Activated CD8-positive, alpha-beta memory T cell treated with anti-CD3 and anti-CD28 coated beads for 4 hours (primary cell): ENCODE results near the gene EML3.
"Not testable (repeated sequence)": the region's sequence is repeated elsewhere in the genome, so short reads cannot be mapped to it uniquely, and the experiment has no call there.

ENCODE experiments used
- DNase-seq, 2 donors: peaks; one replicate each; pipeline ENCODE4 v3.0.0-alpha.2; 2020; ENCODE audit warnings: low read depth in 2 of 2

The EML3 gene

DNA sequence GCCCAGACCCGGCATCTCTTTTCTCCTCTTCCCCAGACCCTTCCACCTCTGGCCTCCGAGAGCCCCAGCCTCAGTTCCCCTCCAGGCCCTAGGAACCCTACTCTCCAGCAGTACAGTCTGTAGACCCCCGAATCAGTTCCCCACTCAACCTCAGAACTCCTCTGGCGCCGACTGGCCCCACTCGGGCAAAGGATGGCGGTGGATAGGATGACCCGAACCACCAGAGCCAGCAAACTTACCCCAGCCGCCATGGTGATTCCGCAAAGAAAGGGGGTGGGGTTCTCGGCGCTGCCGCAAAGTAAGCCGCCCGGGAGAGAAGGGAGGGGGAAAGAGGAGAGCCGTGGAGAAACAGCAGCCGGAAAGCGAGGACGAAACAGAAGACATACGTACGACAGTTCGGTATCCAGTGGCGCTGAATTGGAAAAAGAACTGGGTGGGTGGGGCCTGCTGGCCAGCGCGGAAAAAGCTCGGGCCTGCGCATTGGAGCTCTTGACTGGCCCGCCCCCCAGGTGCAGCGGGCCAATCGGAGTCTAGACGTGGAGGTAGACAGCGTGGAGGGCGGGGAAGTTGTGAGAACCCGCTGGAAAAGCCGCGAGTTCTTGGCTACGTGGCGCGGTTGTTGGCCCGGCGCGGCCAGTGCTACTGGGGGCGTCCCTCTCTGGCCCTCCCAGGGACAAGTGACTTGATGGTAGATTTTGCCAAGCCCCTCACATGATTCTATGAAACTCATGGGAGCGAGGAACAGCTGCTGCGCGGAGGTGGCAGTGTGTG, 38.8 kb downstream of the EML3 start, which contains the start of gene EEF1G:
EEF1G (minus strand) TSS at position 300 of the 771 bp plus-strand sequence; CDS start at position 251, 49 bp downstream.
- peak; percentile 94 to 97 for DNase-seq

DNA sequence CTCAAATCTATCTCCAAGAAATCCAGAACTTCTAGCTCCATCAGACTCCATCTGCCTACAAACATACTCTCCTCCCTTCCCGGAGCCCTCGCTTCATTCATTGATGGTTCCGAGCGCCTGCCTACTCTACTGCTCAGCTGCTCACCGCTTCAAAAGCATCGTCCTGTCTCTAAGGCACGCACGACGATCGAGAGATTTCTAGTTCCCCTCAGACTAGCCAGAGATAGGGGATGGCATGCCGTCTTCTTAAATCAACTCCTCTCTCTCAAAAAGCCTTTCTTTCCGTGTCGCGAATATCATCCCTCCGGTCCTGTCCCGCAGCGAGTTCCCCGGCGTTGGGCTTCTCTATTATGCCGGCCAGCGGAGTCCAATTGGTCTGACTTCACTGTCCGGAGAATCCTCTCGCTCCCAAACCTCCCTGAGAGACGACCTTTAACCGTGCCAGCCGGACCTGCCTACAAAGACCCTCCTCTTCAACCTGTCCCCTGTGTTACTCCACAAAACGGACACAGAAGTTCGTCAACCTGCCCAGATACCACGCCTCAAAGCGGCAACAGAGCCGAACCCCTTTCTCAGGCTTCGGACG, 39.5 kb downstream of the EML3 start:
- no peak for DNase-seq

DNA sequence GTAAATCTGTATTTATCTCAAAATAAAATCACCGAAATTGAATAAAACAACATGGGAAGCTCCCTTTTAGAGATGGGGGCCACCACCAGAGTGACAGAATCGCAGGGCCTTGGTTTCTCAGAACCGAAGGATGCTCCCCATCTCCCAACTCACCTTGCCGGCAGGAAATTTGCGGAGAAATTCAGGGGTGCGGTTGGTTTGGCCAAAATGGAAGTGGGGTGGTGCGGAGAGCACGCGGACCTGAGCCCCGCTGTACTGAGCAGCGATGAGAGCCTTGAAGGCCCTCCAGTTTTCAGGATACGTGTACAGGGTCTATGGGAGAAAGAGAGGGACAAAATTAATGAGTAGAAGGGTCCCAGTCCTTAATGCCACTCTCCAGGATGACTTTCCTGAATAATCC, 40.1 kb downstream of the EML3 start:
- no peak for DNase-seq

DNA sequence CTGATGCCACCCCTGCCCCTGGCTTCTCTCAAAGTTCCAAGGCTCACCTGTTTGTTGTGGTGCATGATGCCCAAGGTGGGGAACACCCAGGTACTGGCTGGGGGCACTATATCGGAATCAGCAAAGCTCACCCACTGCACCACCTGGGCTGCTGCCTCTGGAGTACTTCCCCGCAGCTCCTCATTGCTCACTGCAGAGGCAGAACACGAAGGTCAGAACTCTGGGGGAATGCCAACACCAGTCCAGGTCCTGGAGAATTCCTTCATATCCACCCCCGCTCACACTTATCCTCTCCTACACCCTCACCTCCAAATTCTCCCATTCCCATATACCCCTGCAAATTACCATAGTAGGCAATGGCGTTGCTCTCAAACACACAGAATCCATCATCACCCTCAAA, 41.1 kb downstream of the EML3 start:
- DNase-seq: not testable (repeated sequence)

DNA sequence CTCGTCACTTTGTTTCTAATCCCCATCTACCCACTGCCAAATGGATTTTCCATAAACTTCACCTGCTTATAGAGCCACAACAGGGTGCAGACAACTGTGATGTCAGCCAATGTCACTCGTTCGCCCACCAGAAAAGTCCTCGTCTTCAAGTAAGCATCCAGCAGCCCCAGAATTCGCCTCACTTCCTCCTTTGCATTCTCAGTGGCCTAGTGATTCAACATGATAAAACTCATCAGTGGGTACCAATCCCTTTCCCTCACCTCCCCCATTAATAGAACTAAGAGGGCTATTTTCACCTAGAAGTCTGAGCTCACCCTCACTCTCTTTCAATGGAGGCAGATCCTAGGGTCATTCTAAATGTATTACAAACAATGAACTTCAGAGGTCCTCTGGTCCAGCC, 41.7 kb downstream of the EML3 start:
- DNase-seq: not testable (repeated sequence)

DNA sequence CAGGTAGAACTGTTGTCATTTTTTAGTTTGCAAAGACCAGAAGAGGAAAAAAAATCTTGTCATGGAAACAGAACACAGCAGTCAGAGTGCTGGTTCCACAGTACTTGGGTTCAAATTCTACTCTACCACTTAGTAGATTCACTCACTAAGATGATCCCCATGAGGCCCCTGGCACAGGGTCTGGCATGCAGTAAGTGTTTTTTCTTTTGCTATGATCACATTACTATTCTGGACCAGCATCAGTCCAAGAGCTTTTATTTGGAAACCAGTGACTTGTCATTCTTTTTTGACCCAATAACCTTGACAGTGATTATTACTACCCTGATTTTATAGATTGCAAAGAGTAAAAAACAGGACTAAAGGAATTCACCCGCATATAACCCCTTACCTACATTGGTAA, 43.0 kb downstream of the EML3 start:
- no peak for DNase-seq

DNA sequence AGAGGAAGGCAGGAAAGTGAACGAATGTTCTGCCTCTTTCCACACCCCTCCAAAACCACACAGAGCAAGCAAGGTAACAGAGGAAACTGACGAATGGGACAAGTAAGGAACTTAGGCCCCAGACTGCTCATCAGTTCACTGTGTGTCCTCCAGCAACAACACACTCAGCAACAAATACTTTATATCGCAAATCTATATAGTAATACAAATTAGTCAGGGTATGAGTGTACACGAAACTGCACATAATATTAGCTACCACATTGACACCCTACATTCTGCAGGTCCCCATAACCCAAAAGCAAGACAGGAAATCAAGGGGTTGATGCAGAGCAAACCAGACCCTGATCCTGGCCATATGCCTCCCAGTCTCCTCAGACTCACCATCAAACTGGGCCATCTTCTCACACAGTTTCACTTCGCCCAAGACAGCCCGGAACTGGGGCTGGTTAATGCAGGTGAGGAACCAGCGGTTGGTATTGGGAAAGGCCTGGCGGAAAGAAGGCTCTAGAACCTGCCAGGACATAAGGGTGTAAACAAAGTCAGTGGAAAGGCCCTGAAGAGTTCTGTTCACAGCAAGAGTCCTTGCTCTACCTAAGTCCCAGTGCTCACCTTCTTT, 45.4 kb downstream of the EML3 start:
- no peak for DNase-seq

DNA sequence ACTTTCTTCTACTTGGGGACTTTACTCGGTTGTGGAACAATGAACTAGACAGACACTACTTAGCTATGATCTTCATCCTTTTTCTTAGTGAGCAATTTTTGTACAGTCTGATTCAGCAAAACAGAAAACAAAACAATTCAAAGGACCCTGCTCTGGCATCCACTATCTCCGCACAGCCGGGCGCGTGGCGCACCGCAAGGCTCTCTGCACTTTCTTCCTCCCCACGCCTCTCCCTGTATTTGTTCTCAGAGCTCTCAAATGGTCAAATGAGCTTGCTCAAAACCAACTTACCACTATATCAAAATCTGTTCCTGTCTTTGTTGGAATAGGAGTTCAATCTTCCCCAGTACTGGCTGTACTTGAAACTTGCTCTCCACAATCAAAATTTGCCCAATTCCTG, 46.3 kb downstream of the EML3 start:
- no peak for DNase-seq

DNA sequence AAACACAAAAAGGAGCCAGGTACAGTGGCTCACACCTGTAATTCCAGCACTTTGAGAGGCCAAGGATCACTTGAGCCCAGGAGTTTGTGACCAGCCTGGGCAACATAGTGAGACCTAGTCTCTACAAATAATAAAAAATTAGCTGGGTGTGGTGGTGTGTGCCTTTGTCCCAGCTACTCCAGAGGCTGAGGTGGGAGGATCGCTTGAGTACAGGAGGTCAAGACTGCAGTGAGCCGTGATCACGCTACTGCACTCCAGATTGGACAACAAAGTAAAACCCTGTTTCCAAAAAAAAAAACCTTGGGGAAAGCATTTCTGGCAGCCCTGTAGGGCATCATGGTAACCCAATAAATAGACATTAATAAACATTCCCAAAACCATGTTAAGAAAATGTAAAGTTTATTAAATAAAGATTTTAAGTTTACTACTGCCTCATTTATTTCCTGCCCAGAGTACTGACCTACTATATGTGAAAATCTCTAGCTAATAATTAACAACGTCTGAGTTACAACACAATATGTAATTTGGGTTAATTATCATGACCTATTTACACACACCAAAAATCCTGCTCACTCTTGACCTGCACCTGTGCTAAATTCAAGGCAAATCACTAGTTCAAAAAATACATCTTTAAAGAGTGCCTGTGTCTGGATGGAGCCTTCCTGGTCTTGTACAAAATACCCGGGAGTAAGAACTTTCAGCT, 47.3 kb downstream of the EML3 start:
- DNase-seq: no peak

DNA sequence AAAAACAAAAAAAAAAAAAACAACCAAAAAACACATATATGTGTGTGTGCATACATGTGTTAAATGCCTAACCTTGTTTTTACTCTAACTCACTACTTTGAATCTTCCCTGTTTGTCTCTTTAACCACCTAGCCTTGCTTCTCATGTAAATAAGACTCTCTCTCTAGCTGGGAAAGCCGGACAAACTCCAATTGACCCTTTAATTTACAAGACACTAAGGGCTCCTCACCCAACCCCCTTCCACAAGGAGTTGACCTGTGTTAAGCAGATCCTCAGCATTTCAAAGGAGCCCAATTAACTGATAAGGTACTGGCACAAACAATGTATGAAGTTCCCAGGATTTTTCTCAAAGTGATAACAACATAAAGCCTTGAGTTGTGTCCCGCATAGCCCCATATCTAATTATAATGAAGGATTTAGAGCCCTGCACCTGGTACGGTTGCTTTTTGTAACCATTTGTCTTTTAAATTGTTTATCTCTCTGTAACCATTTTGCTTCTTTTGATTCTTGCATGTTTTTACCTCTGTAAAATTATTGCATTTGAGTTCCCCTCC, 50.8 kb downstream of the EML3 start:
- not testable (repeated sequence) for DNase-seq

DNA sequence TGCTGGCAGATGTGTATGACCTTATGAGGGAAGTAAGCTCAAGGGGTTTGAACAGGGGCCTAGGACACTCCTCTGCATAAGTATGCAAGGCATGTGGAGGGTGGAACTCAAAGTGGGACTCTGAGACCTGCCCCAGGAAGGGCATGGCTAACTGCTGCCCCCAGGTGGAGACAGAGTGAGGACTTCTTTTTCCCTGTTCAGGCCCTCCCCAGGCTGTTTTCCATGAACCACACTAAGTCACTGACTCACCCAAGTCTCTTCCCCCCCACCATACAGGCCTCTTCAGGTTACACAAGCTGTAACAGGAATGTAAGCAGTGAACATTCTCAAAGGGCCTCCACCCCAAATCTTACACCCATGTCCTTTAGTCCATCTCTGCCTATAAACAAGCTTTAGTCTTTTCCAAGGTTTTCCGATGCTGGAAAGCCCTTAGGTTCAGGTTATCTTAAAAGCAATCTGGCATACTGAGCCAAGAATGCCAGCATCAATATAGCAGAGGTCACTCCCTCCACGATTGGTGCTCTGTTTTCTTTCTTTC, 51.9 kb downstream of the EML3 start:
- DNase-seq: peak; percentile 59 to 72

DNA sequence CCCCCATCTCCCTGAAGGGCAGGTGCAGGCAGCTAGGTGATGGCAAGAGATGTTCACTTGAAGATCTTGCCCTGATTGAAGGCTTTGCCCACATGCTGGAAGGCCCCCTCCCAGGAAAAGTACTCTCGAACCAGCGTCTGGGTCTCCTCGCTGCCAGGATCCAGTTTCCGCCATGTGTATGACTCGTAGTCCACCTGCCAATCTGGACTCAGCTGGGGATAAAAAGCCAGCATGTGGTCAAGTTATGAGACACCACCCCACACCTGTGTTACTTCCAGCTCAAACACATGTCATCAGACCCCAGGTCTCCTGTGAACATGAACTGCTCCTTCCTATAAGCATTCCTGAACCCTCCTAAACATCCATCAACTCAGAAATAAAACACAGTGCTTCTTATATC, 52.9 kb downstream of the EML3 start:
- not testable (repeated sequence) for DNase-seq

DNA sequence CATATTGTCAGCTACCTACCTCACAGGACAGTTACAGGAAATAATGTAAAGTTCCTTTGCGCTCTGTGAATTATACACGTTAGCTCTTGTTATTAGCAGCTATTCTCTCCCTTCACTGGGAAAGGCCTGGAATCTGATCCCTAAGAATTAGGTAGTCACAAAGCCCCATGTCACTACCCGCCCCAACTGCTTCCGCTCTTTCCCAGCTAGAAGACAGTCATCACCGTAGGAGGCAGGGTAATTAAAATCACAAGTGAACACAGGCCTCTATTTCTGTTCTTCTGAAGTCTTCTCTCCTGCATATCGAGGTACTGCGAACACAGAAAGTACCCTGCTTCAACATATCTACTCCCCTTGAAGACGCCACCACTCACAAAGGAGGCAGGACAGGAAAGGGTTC, 53.4 kb downstream of the EML3 start:
- DNase-seq: no peak

DNA sequence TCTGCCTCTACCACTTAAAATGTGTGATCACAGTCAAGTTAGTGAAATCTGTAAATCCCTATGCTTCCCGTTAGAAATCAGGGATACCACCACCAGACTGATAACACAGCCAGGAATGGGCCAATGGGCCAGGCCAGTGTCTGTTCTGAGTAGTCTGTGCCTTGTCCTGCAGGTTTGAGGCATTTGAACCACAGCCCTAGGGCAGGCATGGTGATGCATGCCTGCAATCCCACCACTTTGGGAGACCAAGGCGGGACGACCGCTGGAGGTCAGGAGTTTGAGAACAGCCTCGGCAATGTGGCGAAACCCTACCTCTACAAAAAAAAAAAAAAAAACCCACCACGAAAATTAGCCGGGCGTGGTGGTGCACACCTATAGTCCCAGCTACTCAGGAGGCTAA, 53.9 kb downstream of the EML3 start:
- DNase-seq: no peak

DNA sequence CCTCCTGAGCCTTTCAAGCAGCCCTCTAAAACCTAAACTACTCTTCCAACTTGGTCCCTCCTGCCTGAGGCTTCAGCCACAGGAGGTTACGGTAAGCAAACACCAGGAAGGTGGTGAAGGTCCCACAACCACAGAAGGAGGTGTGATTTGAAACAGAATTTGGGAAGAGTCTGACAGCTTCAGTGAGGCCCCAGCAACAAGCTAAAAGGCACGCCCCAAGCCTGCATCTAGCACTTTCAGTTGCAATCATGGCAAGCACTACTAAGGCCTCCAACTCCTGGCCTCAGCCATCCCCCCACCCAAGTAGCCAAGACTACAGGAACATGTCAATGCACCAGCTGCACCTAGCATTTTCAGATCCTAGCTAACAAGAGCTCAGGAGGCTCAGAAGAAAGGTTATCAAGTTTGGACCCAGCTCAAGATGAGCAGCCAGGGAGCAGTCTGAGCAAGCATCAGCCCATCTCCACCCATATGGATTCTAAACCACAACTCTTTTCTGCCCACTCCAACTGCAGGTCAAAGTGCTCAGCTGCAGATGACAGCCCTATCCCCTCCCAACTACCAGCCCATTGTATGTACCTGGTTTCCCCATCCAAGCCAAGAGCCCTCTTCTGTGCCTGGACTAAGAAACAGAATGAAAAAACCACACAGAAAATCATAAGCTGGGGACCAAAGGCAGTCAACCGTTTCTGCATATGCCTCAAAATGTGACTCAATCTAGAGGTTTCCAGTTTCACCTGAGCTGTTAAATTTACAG, 55.5 kb downstream of the EML3 start:
- DNase-seq: no peak

DNA sequence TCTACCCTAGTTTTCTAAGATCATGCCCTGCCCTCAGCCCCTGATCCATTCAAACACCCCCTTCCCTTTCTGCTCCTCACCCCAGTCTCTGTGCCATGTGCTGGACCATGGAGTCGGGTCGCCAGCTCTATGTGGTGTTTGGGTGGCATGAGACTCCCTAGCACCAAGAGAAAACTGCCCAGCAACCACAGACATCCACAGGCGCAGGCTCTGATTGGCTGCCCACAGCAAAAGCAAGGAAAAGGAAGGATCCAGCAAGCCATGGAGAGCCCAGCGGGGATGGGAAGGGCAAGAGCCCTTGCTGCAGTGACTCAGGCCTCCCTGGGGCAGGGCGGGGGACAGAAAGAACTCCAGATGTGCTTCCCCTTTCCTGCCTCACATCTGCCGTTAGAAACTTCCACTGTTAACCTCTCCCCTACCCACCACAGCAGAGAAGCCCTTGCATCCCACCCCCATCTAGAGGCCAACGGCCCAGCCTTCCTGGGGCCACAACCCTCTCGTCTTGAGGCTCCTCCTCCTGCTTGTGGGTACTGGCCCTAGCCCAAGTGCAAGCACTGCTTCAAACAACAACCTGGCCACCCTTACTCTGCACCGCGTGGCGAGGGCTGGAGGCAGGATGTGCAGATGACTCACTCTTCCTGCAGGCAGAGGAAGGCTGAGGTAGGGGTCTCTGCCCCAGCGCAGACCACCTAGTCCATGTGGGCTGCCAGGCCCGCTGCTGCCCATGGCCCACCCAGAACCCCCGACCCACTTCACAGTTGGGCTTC, 56.3 kb downstream of the EML3 start:
- peak; percentile 58 to 71 for DNase-seq

DNA sequence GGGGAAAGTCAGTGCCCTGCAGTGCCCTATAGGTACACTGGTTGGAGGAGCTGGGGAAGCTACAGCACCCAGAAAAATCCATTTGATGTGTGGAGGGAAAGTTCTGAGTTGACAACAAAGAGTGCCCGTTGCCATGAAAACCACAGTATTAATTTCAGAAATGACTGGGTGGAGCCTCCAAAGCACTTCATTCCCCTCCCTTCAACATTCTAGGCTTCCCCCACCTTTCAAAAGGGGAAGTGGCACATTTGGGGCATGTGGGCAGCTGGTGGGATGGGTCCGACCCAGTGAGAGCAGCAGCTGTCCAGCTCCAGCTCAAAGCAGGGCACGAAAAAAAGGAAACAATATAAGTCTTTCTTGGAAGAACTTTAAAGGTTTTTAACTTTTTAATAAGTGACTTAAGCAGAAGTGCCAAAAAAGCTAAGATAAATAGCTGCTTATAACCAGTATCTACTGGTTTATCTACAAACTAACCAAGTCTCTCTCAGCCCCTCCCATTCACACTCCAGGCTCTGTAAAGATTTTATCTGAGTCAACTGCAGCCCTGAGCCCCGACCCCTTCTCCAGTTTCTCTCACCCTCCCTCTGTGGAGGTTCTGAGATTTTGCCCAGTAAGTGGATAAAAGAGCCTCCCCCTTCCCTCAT, 57.0 kb downstream of the EML3 start:
- no peak for DNase-seq

DNA sequence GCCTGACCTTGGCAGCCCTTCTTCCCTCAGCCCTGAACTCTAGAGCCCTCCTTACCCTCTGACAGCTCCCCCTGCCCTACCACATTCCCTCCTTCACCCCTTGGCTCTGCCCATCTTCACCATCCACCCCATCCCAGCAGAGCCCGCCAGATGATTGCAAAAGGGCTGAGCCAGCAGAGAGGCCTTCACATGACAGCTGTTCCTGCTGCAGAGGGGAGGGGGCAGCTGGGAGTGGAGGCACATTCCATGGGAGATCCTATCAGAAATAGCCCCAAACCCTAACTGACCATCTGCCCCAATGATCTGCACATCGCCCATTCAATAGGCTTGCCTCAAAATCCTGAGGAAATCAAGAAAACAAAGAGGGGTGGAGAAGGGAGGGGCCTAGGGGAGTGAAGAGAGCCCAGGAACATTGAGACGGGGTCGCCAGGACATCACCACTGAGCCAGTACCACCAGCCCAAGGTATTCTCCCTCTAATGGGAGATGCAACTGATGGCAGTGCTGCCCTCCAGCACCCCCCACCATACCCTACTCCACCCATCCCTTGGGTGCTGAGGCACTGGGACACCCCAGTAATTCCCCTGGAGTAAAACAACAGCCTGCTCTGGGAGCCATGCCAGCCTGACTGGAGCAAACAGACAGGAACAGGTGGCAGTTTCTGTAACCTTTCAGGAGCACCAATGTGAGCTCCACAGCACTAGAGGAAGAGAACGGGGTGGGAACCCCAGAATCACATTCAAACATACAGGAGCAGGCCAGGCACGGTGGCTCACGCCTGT, 58.0 kb downstream of the EML3 start:
- DNase-seq: no peak

DNA sequence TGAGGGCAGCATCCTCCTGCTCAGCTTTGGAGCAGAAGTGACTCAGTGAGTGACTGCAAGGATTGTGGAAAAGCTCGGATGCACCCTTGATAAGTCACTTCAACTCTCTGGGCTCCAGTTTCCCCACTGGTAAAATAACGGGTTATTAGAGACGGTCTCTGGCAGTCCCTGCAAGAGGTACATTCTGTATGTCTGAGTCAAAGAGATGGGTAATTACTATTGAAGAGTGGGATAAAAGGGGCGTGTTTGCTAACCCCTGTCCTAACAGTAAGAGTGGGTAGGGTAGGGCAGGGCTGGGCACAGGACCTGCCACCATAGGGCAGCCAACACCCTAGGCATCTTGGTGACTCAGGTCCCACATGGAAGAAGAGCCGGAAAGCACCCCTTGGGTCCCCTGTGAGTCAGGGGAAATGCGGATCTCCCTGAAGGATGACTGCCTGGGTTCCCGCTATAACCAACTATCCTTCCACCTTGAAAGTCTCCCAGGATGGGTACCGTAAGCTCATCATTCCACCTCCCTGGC, 58.7 kb downstream of the EML3 start:
- DNase-seq: no peak
